HL-60 (cell line): ENCODE measurements around the gene ARL14.

Source experiments
- DNase-seq, 2 experiments: peaks; one replicate each; pipeline ENCODE4 v3.0.0-alpha.2; 2010 to 2020; ENCODE audit warnings: low read depth in 1 of 2, low spot score in 1 of 2
- H3K27ac ChIP-seq: fragments of 250-450 bp; sonication (Bioruptor Pico); replicated peaks from 2 replicates; pipeline ENCODE4 v1.5.1; 2020; ENCODE audit warnings: mild to moderate bottlenecking, moderate library complexity
- H3K27me3 ChIP-seq: fragments of 250-450 bp; sonication (Bioruptor Pico); 2 replicates; pipeline ENCODE4 v1.5.1; 2021; ENCODE audit warnings: mild to moderate bottlenecking, moderate library complexity; ENCODE audit not compliant: insufficient read depth, poor library complexity, severe bottlenecking
- H3K4me3 ChIP-seq: replicated peaks from 2 replicates; pipeline ENCODE4 v1.5.1; 2011; ENCODE audit warnings: mild to moderate bottlenecking, control low read depth, low read length; ENCODE audit not compliant: insufficient read depth
- CTCF ChIP-seq: IDR thresholded peaks from one replicate; pipeline ENCODE4 v1.5.1; 2011; ENCODE audit warnings: low read length, control low read depth, inconsistent platforms; ENCODE audit not compliant: insufficient read depth
- GABPA ChIP-seq: IDR thresholded peaks from 2 replicates; pipeline ENCODE4 v1.6.1; 2012; ENCODE audit warnings: low read depth
- POLR2AphosphoS5 ChIP-seq: IDR thresholded peaks from 2 replicates; pipeline ENCODE4 v1.6.1; 2012; ENCODE audit warnings: low read depth
- REST ChIP-seq: IDR thresholded peaks from 2 replicates; pipeline ENCODE4 v1.6.1; 2012; ENCODE audit warnings: low read depth; ENCODE audit not compliant: insufficient replicate concordance
- SPI1 ChIP-seq: IDR thresholded peaks from 2 replicates; pipeline ENCODE4 v1.6.1; 2012; ENCODE audit warnings: low read depth, mild to moderate bottlenecking, borderline replicate concordance

ARL14 gene

GRCh38 chr3:160635213-160635612 is 41.7 kb upstream of the ARL14 start:
- H3K27me3 ChIP-seq: peaks cover 2% of the 10 kb centered on the region
- no peak for DNase-seq
- H3K27ac ChIP-seq: no peak overlapping the region
- TF ChIP-seq GABPA (no peak), REST (no peak), SPI1 (no peak), CTCF (no peak), POLR2AphosphoS5 (no peak)
- no peak overlapping the region for H3K4me3 ChIP-seq

- DNase-seq: no peak
- no peak overlapping the region for H3K27ac ChIP-seq
- H3K4me3 ChIP-seq: no peak overlapping the region
- peaks cover 2% of the 10 kb centered on the region for H3K27me3 ChIP-seq
- TF ChIP-seq CTCF (no peak), POLR2AphosphoS5 (no peak), SPI1 (no peak), GABPA (no peak), REST (no peak)
These were observed 39.9 kb upstream of the ARL14 start for GRCh38 chr3:160637086-160637485.

GRCh38 chr3:160638184-160638583 is 38.8 kb upstream of the ARL14 start:
- Histone ChIP-seq H3K4me3 (no peak overlapping the region), H3K27ac (no peak overlapping the region), H3K27me3 (peaks cover 2% of the 10 kb centered on the region)
- no peak for DNase-seq
- TF ChIP-seq REST: no peak
- TF ChIP-seq GABPA: no peak
- no peak for TF ChIP-seq POLR2AphosphoS5
- no peak for TF ChIP-seq CTCF
- TF ChIP-seq SPI1: no peak
